CD14-positive monocyte (primary cell): ENCODE data around the gene VSTM4. TPM values are rescaled to one million over a fixed set of nuclear protein-coding genes. Genes with fewer than 3 reads are reported as not detected.

Experiments
- DNase-seq, 3 donors: peaks; one replicate each; pipeline ENCODE4 v3.0.0-alpha.2; 2011 to 2022
- H2AFZ ChIP-seq: 2 replicates; pipeline ENCODE4 v1.6.0; 2012; ENCODE audit warnings: mild to moderate bottlenecking, low read depth, low read length, inconsistent platforms; ENCODE audit not compliant: insufficient read depth, poor library complexity, severe bottlenecking
- H3K27ac ChIP-seq, 2 donors: 1 replicate in 1 of 2; 2 replicates in 1 of 2; pipeline ENCODE4 v1.5.1; 2012 to 2013; ENCODE audit warnings: low read length in 2 of 2, control low read depth in 1 of 2, inconsistent platforms in 1 of 2, low read depth in 1 of 2, mild to moderate bottlenecking in 1 of 2
- H3K27me3 ChIP-seq, 2 donors: one replicate each; pipeline versions ENCODE4 v1.6.0 to v1.6.1; 2011 to 2013; ENCODE audit warnings: low read length in 2 of 2; ENCODE audit not compliant: control insufficient read depth in 2 of 2, insufficient read depth in 2 of 2
- H3K36me3 ChIP-seq, 2 donors: replicated peaks in 1 of 2; 1 replicate in 1 of 2; 2 replicates in 1 of 2; pipeline versions ENCODE4 v1.5.1 to v1.6.1; 2012 to 2013; ENCODE audit warnings: low read length in 2 of 2, control low read depth in 1 of 2, inconsistent platforms in 1 of 2, mild to moderate bottlenecking in 1 of 2; ENCODE audit not compliant: insufficient read depth in 2 of 2, control insufficient read depth in 1 of 2
- H3K4me1 ChIP-seq, 2 donors: 1 replicate in 1 of 2; 2 replicates in 1 of 2; pipeline versions ENCODE4 v1.5.1 to v1.6.1; 2012 to 2013; ENCODE audit warnings: low read length in 2 of 2, control low read depth in 1 of 2, inconsistent platforms in 1 of 2, mild to moderate bottlenecking in 1 of 2, moderate library complexity in 1 of 2; ENCODE audit not compliant: insufficient read depth in 2 of 2, control insufficient read depth in 1 of 2
- H3K4me2 ChIP-seq: replicated peaks from 2 replicates; pipeline ENCODE3; 2012; ENCODE audit warnings: low read length, moderate library complexity, mild to moderate bottlenecking; ENCODE audit not compliant: poor library complexity, severe bottlenecking; ENCODE audit errors: extremely low read depth
- H3K4me3 ChIP-seq, 3 experiments: fragments of 200-600 bp in 1 of 3; sonication (generic) in 1 of 3; replicated peaks in 1 of 3; 1 replicate in 2 of 3; 2 replicates in 1 of 3; pipeline ENCODE4 v1.5.1; 2011 to 2013; ENCODE audit warnings: low read length in 3 of 3, mild to moderate bottlenecking in 3 of 3, control low read depth in 2 of 3, low read depth in 2 of 3, inconsistent platforms in 1 of 3, moderate library complexity in 1 of 3
- H3K79me2 ChIP-seq: 2 replicates; pipeline ENCODE4 v1.6.0; 2012; ENCODE audit warnings: mild to moderate bottlenecking, control low read depth, inconsistent platforms, low read length, moderate library complexity; ENCODE audit not compliant: insufficient read depth
- H3K9ac ChIP-seq: 2 replicates; pipeline ENCODE4 v1.6.0; 2017; ENCODE audit warnings: low read length, mild to moderate bottlenecking; ENCODE audit not compliant: insufficient read depth, poor library complexity, severe bottlenecking
- H3K9me3 ChIP-seq, 2 donors: replicated peaks in 1 of 2; 1 replicate in 1 of 2; 2 replicates in 1 of 2; pipeline versions ENCODE4 v1.5.1 to v1.6.1; 2012 to 2013; ENCODE audit warnings: low read length in 2 of 2, control low read depth in 1 of 2; ENCODE audit not compliant: control insufficient read depth in 1 of 2, insufficient read depth in 1 of 2
- H4K20me1 ChIP-seq: 2 replicates; pipeline ENCODE4 v1.6.0; 2012; ENCODE audit warnings: mild to moderate bottlenecking, low read length, control low read depth, moderate library complexity; ENCODE audit not compliant: insufficient read depth
- H3K27ac Mint-ChIP-seq, 7 donors: one replicate each; pipeline ENCODE4 v1.8.0; 2020; ENCODE audit warnings: mild to moderate bottlenecking in 7 of 7, mixed read lengths in 7 of 7, moderate library complexity in 6 of 7, inconsistent platforms in 2 of 7
- H3K27me3 Mint-ChIP-seq, 3 donors: one replicate each; pipeline ENCODE4 v1.8.0; 2021 to 2022; ENCODE audit warnings: low read depth in 3 of 3, mild to moderate bottlenecking in 3 of 3, mixed read lengths in 3 of 3, moderate library complexity in 3 of 3, inconsistent platforms in 1 of 3
- H3K36me3 Mint-ChIP-seq, 2 donors: one replicate each; pipeline ENCODE4 v1.8.0; 2020; ENCODE audit warnings: mixed read lengths in 2 of 2, inconsistent platforms in 1 of 2, mild to moderate bottlenecking in 1 of 2
- H3K4me1 Mint-ChIP-seq: one replicate; pipeline ENCODE4 v1.8.0; 2020; ENCODE audit warnings: mild to moderate bottlenecking, mixed read lengths
- H3K4me3 Mint-ChIP-seq, 2 donors: one replicate each; pipeline ENCODE4 v1.8.0; 2020; ENCODE audit warnings: mild to moderate bottlenecking in 2 of 2, mixed read lengths in 2 of 2, moderate library complexity in 1 of 2
- H3K9me3 Mint-ChIP-seq, 7 donors: one replicate each; pipeline ENCODE4 v1.8.0; 2020 to 2022; ENCODE audit warnings: mixed read lengths in 7 of 7, mild to moderate bottlenecking in 6 of 7, moderate library complexity in 6 of 7, inconsistent platforms in 2 of 7
- CTCF ChIP-seq: fragments of 200-600 bp; IDR thresholded peaks from one replicate; pipeline ENCODE4 v1.8.0; 2022; ENCODE audit warnings: antibody characterized with exemption, mild to moderate bottlenecking
- WGBS: methylation state at CpG from one replicate; pipeline ENCODE4 v1.1.5; 2013; ENCODE audit warnings: missing lambda C conversion rate; ENCODE audit not compliant: insufficient coverage; 5-methylcytosine and 5-hydroxymethylcytosine counted together
- intact Hi-C, 2 donors: fragments of 100-400 bp; cut with micrococcal nuclease; formaldehyde crosslinking; loops; one replicate each; pipeline versions ENCODE4 v1.15.0 to v1.15.1; 2023
- polyA plus RNA-seq, 3 donors: library from polyadenylated mRNA; depleted of rRNA in 1 of 3; unstranded in 2 of 3; stranded (reverse) in 1 of 3; fragments of 300-500 nt in 2 of 3; fragments of >200 nt in 1 of 3; fragmentation: Illumina TruSeq in 2 of 3; gene quantifications; 1 replicate in 2 of 3; 2 replicates in 1 of 3; pipeline ENCODE4 v1.2.3, GENCODE V29; 2012 to 2021
- small RNA-seq: library from RNA; depleted of rRNA; stranded (forward); fragments of <200 nt; gene quantifications from one replicate; pipeline ENCODE3, GENCODE V24; 2012; ENCODE audit warnings: low read depth; ENCODE audit not compliant: insufficient read length

The VSTM4 gene
- polyA plus RNA-seq, 3 donors: not detected

GRCh38 chr10:48965460-48965859, 149.9 kb downstream of the VSTM4 start:
- no peak overlapping the region for H3K9ac ChIP-seq
- no peak overlapping the region for H2AFZ ChIP-seq
- Mint-ChIP-seq H3K4me3 (no peak overlapping the region), H3K4me1 (no peaks in the 10 kb centered on the region), H3K36me3 (peaks cover 87 to 97% of the 10 kb centered on the region in 2 donors), H3K27me3 (no peaks in the 10 kb centered on the region), H3K9me3 (peaks cover 0 to 2% (median 0%) of the 10 kb centered on the region in 7 donors), H3K27ac (no peak overlapping the region)
- H3K4me1 ChIP-seq: no peaks in the 10 kb centered on the region
- no peaks in the 10 kb centered on the region for H3K27me3 ChIP-seq
- TF ChIP-seq CTCF: no peak
- no peaks in the 10 kb centered on the region for H3K79me2 ChIP-seq
- peaks cover 89 to 99% of the 10 kb centered on the region in 2 donors for H3K36me3 ChIP-seq
- no peak overlapping the region for H3K4me3 ChIP-seq
- H3K4me2 ChIP-seq: no peak overlapping the region
- intact Hi-C loops: no loop called here
- no peak for DNase-seq
- no peaks in the 10 kb centered on the region for H4K20me1 ChIP-seq
- no peak overlapping the region for H3K27ac ChIP-seq
- H3K9me3 ChIP-seq: no peaks in the 10 kb centered on the region
- 100% methylated on average over 1 of the region's 4 CpGs for WGBS

Small RNA genes within 50 kb of the gene (small RNA-seq; reads per million reads assigned to genes)
- not detected for gene MIR4294

Other genes starting within 250 kb of the VSTM4 start
- gene LRRC18, start 175.7 kb downstream of the VSTM4 start, polyA plus RNA-seq: not detected
- not detected for gene FAM170B, start 18.5 kb upstream of the VSTM4 start, polyA plus RNA-seq
- 1 to 10 TPM; 6.7 to 7.9 (median 6.9) TPM for gene TMEM273, start 72.9 kb upstream of the VSTM4 start, polyA plus RNA-seq
- gene C10orf71, start 183.6 kb upstream of the VSTM4 start, polyA plus RNA-seq: not detected